IMR-90 (cell line): ENCODE data around the gene NUDT15. TPM values are rescaled to one million over a fixed set of nuclear protein-coding genes. Genes with fewer than 3 reads are reported as not detected.

Experiments used
- ATAC-seq: fragments of 200-7000 bp; cut with Tn5 transposase; 2 replicates; pipeline ENCODE4 v1.9.1; 2020; ENCODE audit warnings: low read depth, mild to moderate bottlenecking, moderate library complexity
- BruUV-seq: library from RNA; stranded (reverse); fragments of 400-500 nt; replicated peaks from 2 replicates; lab custom pipeline; 2021; lab: Mats Ljungman, UMichigan
- CTCF ChIA-PET: fragments of 300-600 bp; formaldehyde crosslinking; extraction: SDS; loops from one replicate; lab custom pipeline; 2021; ENCODE audit warnings: antibody characterized with exemption; lab: Yijun Ruan, JAX
- POLR2A ChIA-PET: fragments of 300-600 bp; sonication (Branson Sonifier 250); formaldehyde crosslinking; loops from one replicate; lab custom pipeline; 2022; ENCODE audit warnings: antibody characterized with exemption; ENCODE audit not compliant: unreplicated experiment; lab: Charles Lee
- DNase-seq: peaks from one replicate; pipeline ENCODE4 v3.0.0; 2013
- H2AFZ ChIP-seq: replicated peaks from 2 replicates; pipeline ENCODE3; 2013; ENCODE audit warnings: low read length, mild to moderate bottlenecking; ENCODE audit not compliant: poor library complexity
- H2AK5ac ChIP-seq: 2 replicates; pipeline ENCODE4 v1.6.1; 2013; ENCODE audit warnings: low read depth, low read length, inconsistent platforms
- H2AK9ac ChIP-seq: replicated peaks from 2 replicates; pipeline ENCODE3; 2013; ENCODE audit warnings: mild to moderate bottlenecking, low read depth, low read length, moderate library complexity; ENCODE audit not compliant: poor library complexity
- H2BK120ac ChIP-seq: 2 replicates; pipeline ENCODE4 v1.6.1; 2013; ENCODE audit warnings: low read depth, low read length, inconsistent platforms
- H2BK15ac ChIP-seq: 3 replicates; pipeline ENCODE4 v1.6.1; 2013; ENCODE audit warnings: low read depth, low read length, inconsistent platforms
- H2BK20ac ChIP-seq: 2 replicates; pipeline ENCODE4 v1.6.1; 2013; ENCODE audit warnings: low read depth, mild to moderate bottlenecking, inconsistent platforms, low read length, moderate library complexity
- H2BK5ac ChIP-seq: 2 replicates; pipeline ENCODE4 v1.6.1; 2013; ENCODE audit warnings: mild to moderate bottlenecking, low read depth, low read length, inconsistent platforms; ENCODE audit not compliant: poor library complexity, severe bottlenecking
- H3K14ac ChIP-seq: replicated peaks from 2 replicates; pipeline ENCODE4 v1.6.1; 2013; ENCODE audit warnings: low read depth, low read length, inconsistent platforms
- H3K18ac ChIP-seq: 2 replicates; pipeline ENCODE4 v1.6.1; 2013; ENCODE audit warnings: low read depth, low read length, control low read depth
- H3K23ac ChIP-seq: 2 replicates; pipeline ENCODE4 v1.6.1; 2013; ENCODE audit warnings: low read depth, low read length, inconsistent platforms
- H3K27ac ChIP-seq: 2 replicates; pipeline ENCODE4 v1.5.1; 2013; ENCODE audit warnings: mild to moderate bottlenecking, control low read depth, low read length; ENCODE audit not compliant: insufficient read depth
- H3K27me3 ChIP-seq: 2 replicates; pipeline ENCODE4 v1.6.1; 2013; ENCODE audit warnings: low read length; ENCODE audit not compliant: control insufficient read depth, insufficient read depth
- H3K36me3 ChIP-seq: 2 replicates; pipeline ENCODE4 v1.6.1; 2013; ENCODE audit warnings: low read length, mixed read lengths; ENCODE audit not compliant: control insufficient read depth, insufficient read depth
- H3K4ac ChIP-seq: 2 replicates; pipeline ENCODE4 v1.6.1; 2013; ENCODE audit warnings: low read depth, low read length, inconsistent platforms
- H3K4me1 ChIP-seq: 2 replicates; pipeline ENCODE4 v1.6.1; 2013; ENCODE audit warnings: low read length, mixed read lengths; ENCODE audit not compliant: control insufficient read depth, insufficient read depth
- H3K4me2 ChIP-seq: 2 replicates; pipeline ENCODE4 v1.6.1; 2013; ENCODE audit warnings: low read depth, mild to moderate bottlenecking, control low read depth, low read length, moderate library complexity
- H3K4me3 ChIP-seq: 2 replicates; pipeline ENCODE4 v1.5.1; 2013; ENCODE audit warnings: low read depth, mild to moderate bottlenecking, control low read depth, low read length, moderate library complexity; ENCODE audit not compliant: insufficient read depth
- H3K56ac ChIP-seq: 2 replicates; pipeline ENCODE4 v1.6.1; 2013; ENCODE audit warnings: low read length, inconsistent platforms; ENCODE audit not compliant: insufficient read depth; ENCODE audit errors: extremely low read depth
- H3K79me1 ChIP-seq, 2 experiments: 2 replicates each; pipeline ENCODE4 v1.6.1; 2013; ENCODE audit warnings: low read length in 2 of 2, inconsistent platforms in 1 of 2, low read depth in 1 of 2
- H3K9ac ChIP-seq: 2 replicates; pipeline ENCODE4 v1.6.1; 2013; ENCODE audit warnings: low read depth, low read length, control low read depth
- H3K9me1 ChIP-seq: 2 replicates; pipeline ENCODE4 v1.6.1; 2013; ENCODE audit warnings: low read length, inconsistent platforms; ENCODE audit not compliant: insufficient read depth
- H3K9me3 ChIP-seq: 2 replicates; pipeline ENCODE4 v1.6.1; 2013; ENCODE audit warnings: low read length; ENCODE audit not compliant: control insufficient read depth, insufficient read depth
- H4K20me1 ChIP-seq: 2 replicates; pipeline ENCODE4 v1.6.1; 2013; ENCODE audit warnings: low read length, inconsistent platforms; ENCODE audit not compliant: insufficient read depth
- H4K5ac ChIP-seq: 2 replicates; pipeline ENCODE4 v1.6.1; 2013; ENCODE audit warnings: mild to moderate bottlenecking, low read depth, low read length, control low read depth
- H4K8ac ChIP-seq, 2 experiments: 2 replicates each; pipeline ENCODE4 v1.6.1; 2013; ENCODE audit warnings: low read depth in 2 of 2, low read length in 2 of 2, control low read depth in 1 of 2, inconsistent platforms in 1 of 2
- H4K91ac ChIP-seq: 2 replicates; pipeline ENCODE4 v1.6.1; 2013; ENCODE audit warnings: low read depth, low read length, inconsistent platforms; ENCODE audit not compliant: insufficient read depth
- BHLHE40 ChIP-seq: fragments of 150-350 bp; IDR thresholded peaks from 2 replicates; pipeline ENCODE4 v1.6.1; 2016; ENCODE audit warnings: mild to moderate bottlenecking, low read depth, low read length
- CEBPB ChIP-seq: IDR thresholded peaks from 2 replicates; pipeline ENCODE4 v1.6.1; 2012; ENCODE audit warnings: low read depth, low read length, improper control_type of control experiment
- CHD1 ChIP-seq: IDR thresholded peaks from 2 replicates; pipeline ENCODE4 v1.6.1; 2012; ENCODE audit warnings: low read depth, low read length, improper control_type of control experiment
- CTCF ChIP-seq: conservative IDR thresholded peaks from 2 replicates; pipeline ENCODE4 v1.5.1; 2012; ENCODE audit warnings: mild to moderate bottlenecking, low read depth, low read length, improper control_type of control experiment
- ELK1 ChIP-seq: fragments of 150-350 bp; IDR thresholded peaks from 2 replicates; pipeline ENCODE4 v1.6.1; 2016; ENCODE audit warnings: low read depth, mild to moderate bottlenecking, low read length, moderate library complexity, borderline replicate concordance
- FOS ChIP-seq: fragments of 150-350 bp; IDR thresholded peaks from 2 replicates; pipeline ENCODE4 v1.6.1; 2016; ENCODE audit warnings: low read depth, low read length
- MAFK ChIP-seq: IDR thresholded peaks from 2 replicates; pipeline ENCODE4 v1.6.1; 2012; ENCODE audit warnings: low read depth, low read length, improper control_type of control experiment
- MAZ ChIP-seq: IDR thresholded peaks from 2 replicates; pipeline ENCODE4 v1.6.1; 2012; ENCODE audit warnings: low read depth, mild to moderate bottlenecking, low read length, improper control_type of control experiment, moderate library complexity, borderline replicate concordance
- MXI1 ChIP-seq: IDR thresholded peaks from 2 replicates; pipeline ENCODE4 v1.6.1; 2012; ENCODE audit warnings: low read depth, mild to moderate bottlenecking, low read length, moderate library complexity, borderline replicate concordance
- NFE2L2 ChIP-seq: fragments of 150-350 bp; IDR thresholded peaks from 2 replicates; pipeline ENCODE4 v1.6.1; 2016; ENCODE audit warnings: low read depth, mild to moderate bottlenecking, low read length
- POLR2A ChIP-seq: IDR thresholded peaks from 2 replicates; pipeline ENCODE4 v1.6.1; 2012; ENCODE audit warnings: mild to moderate bottlenecking, low read depth, low read length
- RAD21 ChIP-seq: IDR thresholded peaks from 2 replicates; pipeline ENCODE4 v1.6.1; 2012; ENCODE audit warnings: low read length, improper control_type of control experiment
- RCOR1 ChIP-seq: IDR thresholded peaks from 2 replicates; pipeline ENCODE4 v1.6.1; 2012; ENCODE audit warnings: mild to moderate bottlenecking, low read length, improper control_type of control experiment; ENCODE audit not compliant: insufficient replicate concordance
- RFX5 ChIP-seq: IDR thresholded peaks from 2 replicates; pipeline ENCODE4 v1.8.0; 2012; ENCODE audit warnings: low read depth, mild to moderate bottlenecking, low read length, moderate library complexity
- SMC3 ChIP-seq: fragments of 150-350 bp; IDR thresholded peaks from 2 replicates; pipeline ENCODE4 v1.6.1; 2016; ENCODE audit warnings: low read depth, mild to moderate bottlenecking, antibody characterized with exemption, low read length, moderate library complexity
- USF2 ChIP-seq: fragments of 150-350 bp; IDR thresholded peaks from 2 replicates; pipeline ENCODE4 v1.6.1; 2017; ENCODE audit warnings: mild to moderate bottlenecking, antibody characterized with exemption, low read length, low read depth
- WGBS, 2 experiments: methylation state at CpG; one replicate each; pipeline versions ENCODE4 v1.1.5 to v1.1.7; 2013; ENCODE audit warnings: missing lambda C conversion rate in 2 of 2; ENCODE audit not compliant: insufficient read length in 1 of 2; ENCODE audit errors: extremely low coverage in 2 of 2; 5-methylcytosine and 5-hydroxymethylcytosine counted together
- dilution Hi-C: fragments of 300-500 bp; cut with HindIII; formaldehyde crosslinking; loops from one replicate; pipeline ENCODE4 v1.14.3; 2018; ENCODE audit warnings: low sequenced_read_pairs; ENCODE audit not compliant: unreplicated experiment
- in situ Hi-C: fragments of 300-500 bp; cut with MboI; formaldehyde crosslinking; loops from 3 replicates; pipeline ENCODE4 v1.14.3; 2019; ENCODE audit warnings: low sequenced_read_pairs, inconsistent platforms, mixed read lengths
- intact Hi-C: fragments of 100-400 bp; cut with micrococcal nuclease; formaldehyde crosslinking; loops from 2 replicates; pipeline ENCODE4 v1.10.0; 2022
- polyA plus RNA-seq, 3 experiments: library from polyadenylated mRNA; depleted of rRNA; stranded (reverse); fragments of >200 nt; gene quantifications; 2 replicates each; pipeline ENCODE4 v1.2.3, GENCODE V29; 2012; ENCODE audit warnings: low replicate concordance in 1 of 3
- total RNA-seq: library from RNA; depleted of rRNA; stranded (reverse); fragments of >200 nt; gene quantifications from 2 replicates; pipeline ENCODE4 v1.2.3, GENCODE V29; 2012

NUDT15 gene
- total and polyA plus RNA-seq, 2 of the 4 experiments (the other 2 are of a cell fraction): 13.1 to 14.2 TPM

GRCh38 chr13:48078251-48078656 lies 40.7 kb downstream of the NUDT15 start:
- Histone ChIP-seq H4K8ac (no peak overlapping the region), H2AK5ac (no peak overlapping the region), H3K4me3 (no peak overlapping the region), H3K79me1 (peaks cover 5 to 6% of the 10 kb centered on the region in 2 experiments; a peak in 2 of 4 replicates), H4K91ac (no peak overlapping the region), H2BK5ac (no peak overlapping the region), H2AK9ac (no peak overlapping the region), H3K36me3 (peaks cover 44% of the 10 kb centered on the region), H3K4me2 (no peak overlapping the region), H3K9ac (no peak overlapping the region), H3K23ac (no peak overlapping the region), H2AFZ (no peak overlapping the region), H3K14ac (no peak overlapping the region), H3K9me3 (no peaks in the 10 kb centered on the region), H4K20me1 (no peaks in the 10 kb centered on the region; the same call in 1 of the 2 replicates), H3K56ac (no peak overlapping the region), H2BK15ac (no peak overlapping the region), H3K18ac (no peak overlapping the region), H3K9me1 (no peaks in the 10 kb centered on the region), H3K4ac (no peak overlapping the region), H4K5ac (no peak overlapping the region), H3K27me3 (no peaks in the 10 kb centered on the region), H2BK120ac (no peak overlapping the region), H3K4me1 (no peaks in the 10 kb centered on the region), H2BK20ac (no peak overlapping the region), H3K27ac (no peak overlapping the region)
- DNase-seq: no peak
- no peak for ATAC-seq
- TF ChIP-seq MAZ (no peak), RFX5 (no peak), SMC3 (no peak), POLR2A (no peak), ELK1 (no peak), CEBPB (no peak), FOS (no peak), CHD1 (no peak), USF2 (no peak), MXI1 (no peak), CTCF (no peak), NFE2L2 (no peak), BHLHE40 (no peak), RCOR1 (no peak), MAFK (no peak), RAD21 (no peak)
- intact Hi-C loops: no loop called here
- no TSS peak for BruUV-seq
- dilution Hi-C loops: no loop called here
- 100% methylated on average over 2 of the region's 2 CpGs; no CpG with 5 or more reads in 1 of the 2 experiments for WGBS, 2 experiments
- ChIA-PET CTCF (no interaction called here), POLR2A (no interaction called here)
- in situ Hi-C loops: no loop called here
